Measurements from ENCODE around the gene OIT3.
"Not testable (repeated sequence)": the region's sequence is repeated elsewhere in the genome, so short reads cannot be mapped to it uniquely, and the experiment has no call there.

DNA sequence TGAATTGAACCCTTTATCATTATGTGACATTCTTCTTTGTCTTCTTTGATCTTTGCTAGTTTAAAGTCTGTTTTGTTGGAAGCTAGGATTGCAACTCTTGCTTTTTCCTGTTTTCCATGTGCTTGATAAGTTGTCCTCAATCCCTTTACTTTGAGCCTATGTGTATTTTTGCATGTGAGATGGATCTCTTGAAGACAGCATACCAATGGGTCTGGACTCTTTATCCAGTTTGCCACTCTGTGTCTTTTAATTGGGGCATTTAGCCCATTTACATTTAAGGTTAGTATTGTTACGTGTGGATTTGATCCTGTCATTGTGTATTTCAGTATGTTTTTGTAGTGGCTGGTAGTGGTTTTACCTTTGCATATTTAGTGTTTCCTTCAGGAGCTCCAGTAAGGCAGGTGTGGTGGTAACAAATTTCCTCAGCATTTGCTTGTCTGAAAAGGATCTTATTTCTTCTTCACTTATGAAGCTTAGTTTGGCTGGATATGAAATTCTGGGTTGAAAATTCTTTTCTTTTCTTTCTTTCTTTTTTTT, 27.7 kb downstream of the OIT3 start:
- TF ChIP-seq, protein P1, sequence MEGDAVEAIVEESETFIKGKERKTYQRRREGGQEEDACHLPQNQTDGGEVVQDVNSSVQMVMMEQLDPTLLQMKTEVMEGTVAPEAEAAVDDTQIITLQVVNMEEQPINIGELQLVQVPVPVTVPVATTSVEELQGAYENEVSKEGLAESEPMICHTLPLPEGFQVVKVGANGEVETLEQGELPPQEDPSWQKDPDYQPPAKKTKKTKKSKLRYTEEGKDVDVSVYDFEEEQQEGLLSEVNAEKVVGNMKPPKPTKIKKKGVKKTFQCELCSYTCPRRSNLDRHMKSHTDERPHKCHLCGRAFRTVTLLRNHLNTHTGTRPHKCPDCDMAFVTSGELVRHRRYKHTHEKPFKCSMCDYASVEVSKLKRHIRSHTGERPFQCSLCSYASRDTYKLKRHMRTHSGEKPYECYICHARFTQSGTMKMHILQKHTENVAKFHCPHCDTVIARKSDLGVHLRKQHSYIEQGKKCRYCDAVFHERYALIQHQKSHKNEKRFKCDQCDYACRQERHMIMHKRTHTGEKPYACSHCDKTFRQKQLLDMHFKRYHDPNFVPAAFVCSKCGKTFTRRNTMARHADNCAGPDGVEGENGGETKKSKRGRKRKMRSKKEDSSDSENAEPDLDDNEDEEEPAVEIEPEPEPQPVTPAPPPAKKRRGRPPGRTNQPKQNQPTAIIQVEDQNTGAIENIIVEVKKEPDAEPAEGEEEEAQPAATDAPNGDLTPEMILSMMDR (IDR thresholded peaks at IDR 0.05): not testable (repeated sequence)
- TF ChIP-seq SIN3A (IDR thresholded peaks at IDR 0.05; ENCODE audit: borderline replicate concordance, insufficient read depth, low read depth, low read length); POLR2AphosphoS5 (IDR thresholded peaks at IDR 0.05; ENCODE audit: low read depth, low read length); TCF7L2 (IDR thresholded peaks at IDR 0.05; ENCODE audit: low read depth, low read length): not testable (repeated sequence)
- TF ChIP-seq, protein P2, sequence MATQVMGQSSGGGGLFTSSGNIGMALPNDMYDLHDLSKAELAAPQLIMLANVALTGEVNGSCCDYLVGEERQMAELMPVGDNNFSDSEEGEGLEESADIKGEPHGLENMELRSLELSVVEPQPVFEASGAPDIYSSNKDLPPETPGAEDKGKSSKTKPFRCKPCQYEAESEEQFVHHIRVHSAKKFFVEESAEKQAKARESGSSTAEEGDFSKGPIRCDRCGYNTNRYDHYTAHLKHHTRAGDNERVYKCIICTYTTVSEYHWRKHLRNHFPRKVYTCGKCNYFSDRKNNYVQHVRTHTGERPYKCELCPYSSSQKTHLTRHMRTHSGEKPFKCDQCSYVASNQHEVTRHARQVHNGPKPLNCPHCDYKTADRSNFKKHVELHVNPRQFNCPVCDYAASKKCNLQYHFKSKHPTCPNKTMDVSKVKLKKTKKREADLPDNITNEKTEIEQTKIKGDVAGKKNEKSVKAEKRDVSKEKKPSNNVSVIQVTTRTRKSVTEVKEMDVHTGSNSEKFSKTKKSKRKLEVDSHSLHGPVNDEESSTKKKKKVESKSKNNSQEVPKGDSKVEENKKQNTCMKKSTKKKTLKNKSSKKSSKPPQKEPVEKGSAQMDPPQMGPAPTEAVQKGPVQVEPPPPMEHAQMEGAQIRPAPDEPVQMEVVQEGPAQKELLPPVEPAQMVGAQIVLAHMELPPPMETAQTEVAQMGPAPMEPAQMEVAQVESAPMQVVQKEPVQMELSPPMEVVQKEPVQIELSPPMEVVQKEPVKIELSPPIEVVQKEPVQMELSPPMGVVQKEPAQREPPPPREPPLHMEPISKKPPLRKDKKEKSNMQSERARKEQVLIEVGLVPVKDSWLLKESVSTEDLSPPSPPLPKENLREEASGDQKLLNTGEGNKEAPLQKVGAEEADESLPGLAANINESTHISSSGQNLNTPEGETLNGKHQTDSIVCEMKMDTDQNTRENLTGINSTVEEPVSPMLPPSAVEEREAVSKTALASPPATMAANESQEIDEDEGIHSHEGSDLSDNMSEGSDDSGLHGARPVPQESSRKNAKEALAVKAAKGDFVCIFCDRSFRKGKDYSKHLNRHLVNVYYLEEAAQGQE (IDR thresholded peaks at IDR 0.05; ENCODE audit: insufficient read depth in 1 of 2, low read depth in 2 of 2, low read length in 1 of 2): not testable (repeated sequence)
